SH-SY5Y (cell line): ENCODE results near the gene DNAH8.

Source experiments
- GATA2 ChIP-seq: IDR thresholded peaks from 2 replicates; pipeline ENCODE4 v1.6.1; 2011; ENCODE audit warnings: mild to moderate bottlenecking, low read depth, low read length
- GATA3 ChIP-seq: IDR thresholded peaks from 2 replicates; pipeline ENCODE4 v1.6.1; 2011; ENCODE audit warnings: low read depth, mild to moderate bottlenecking, low read length, moderate library complexity

GRCh38 chr6:38681850-38682249 lies 33.3 kb upstream of the DNAH8 start:
- TF ChIP-seq GATA2 (no peak), GATA3 (no peak)
